Measurements from ENCODE around the gene TPRKB. TPM values are rescaled to one million over a fixed set of nuclear protein-coding genes. Genes with fewer than 3 reads are reported as not detected.

The TPRKB gene
- total RNA-seq, 1 experiment from 2014 or later: 44.7 TPM

DNA sequence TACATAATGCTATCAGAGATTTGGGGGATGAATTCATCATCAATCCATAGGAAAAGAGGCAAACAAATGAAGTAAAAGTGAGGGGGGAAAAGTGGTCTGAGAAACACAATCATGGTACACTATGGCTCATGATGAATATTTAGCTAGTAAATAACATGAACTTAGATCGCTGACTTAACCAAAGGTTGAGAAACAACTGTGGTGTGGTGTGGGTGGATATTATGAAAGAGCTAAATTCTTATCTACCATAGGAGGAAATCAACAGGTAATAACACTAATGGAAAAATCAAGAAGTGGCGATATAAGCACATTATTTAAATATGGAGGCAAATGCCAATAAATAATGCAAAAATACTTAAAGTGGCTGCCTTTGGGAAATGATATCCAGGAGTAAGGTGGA is 12.2 kb upstream of the TPRKB start:
- Histone ChIP-seq H3K14ac (ENCODE audit: insufficient read depth, low read length) (no peak overlapping the region), H2BK20ac (ENCODE audit: low read depth, low read length, poor library complexity, severe bottlenecking) (no peak overlapping the region), H3K23me2 (ENCODE audit: insufficient read length, low read depth, low read length, poor library complexity, severe bottlenecking) (no peaks in the 10 kb centered on the region), H3K18ac (ENCODE audit: insufficient read length, low read depth, low read length) (no peak overlapping the region), H4K5ac (ENCODE audit: insufficient read length, low read depth, low read length) (no peak overlapping the region), H3K4me1 (ENCODE audit: insufficient read depth, low read length) (no peaks in the 10 kb centered on the region), H3K23ac (ENCODE audit: insufficient read length, low read depth, low read length) (no peak overlapping the region), H2AK5ac (ENCODE audit: insufficient read length, low read length) (no peak overlapping the region), H4K8ac (replicated peaks; ENCODE audit: insufficient read length, low read depth, low read length) (no peak overlapping the region), H2AFZ (ENCODE audit: low read length) (no peak overlapping the region), H3K9me3 (ENCODE audit: control insufficient read depth, low read depth, low read length) (no peaks in the 10 kb centered on the region), H3K79me1 (ENCODE audit: insufficient read depth, low read depth, low read length, poor library complexity, severe bottlenecking) (no peaks in the 10 kb centered on the region), H3K9ac (ENCODE audit: extremely low read depth, insufficient read length, low read length) (no peak overlapping the region), H2BK15ac (ENCODE audit: low read depth, low read length) (no peak overlapping the region), H4K91ac (ENCODE audit: insufficient read length, low read depth, low read length) (no peak overlapping the region), H2BK120ac (ENCODE audit: low read depth, low read length, poor library complexity, severe bottlenecking) (no peak overlapping the region), H3K79me2 (ENCODE audit: insufficient read depth, low read length) (no peaks in the 10 kb centered on the region), H4K20me1 (ENCODE audit: control insufficient read depth, insufficient read depth, insufficient read length) (no peaks in the 10 kb centered on the region), H3K27ac (ENCODE audit: insufficient read length, low read depth, low read length) (no peak overlapping the region), H3K56ac (ENCODE audit: insufficient read length, low read depth, low read length) (no peak overlapping the region), H3K4ac (ENCODE audit: low read depth, low read length) (no peak overlapping the region), H3T11ph (ENCODE audit: low read length) (no peak overlapping the region), H2BK5ac (ENCODE audit: insufficient read length, low read length) (no peak overlapping the region), H2BK12ac (ENCODE audit: insufficient read length, low read depth, low read length) (no peak overlapping the region), H3K27me3 (ENCODE audit: insufficient read depth, low read length) (no peaks in the 10 kb centered on the region), H3K4me2 (ENCODE audit: insufficient read depth, insufficient read length, low read length) (no peak overlapping the region)
- no CpG with 5 or more reads among the region's 2 CpGs for WGBS (ENCODE audit: extremely low coverage, insufficient read length, low lambda C conversion rate)
- Mint-ChIP-seq H3K4me1 (peaks cover 6 to 7% of the 10 kb centered on the region in 2 experiments; a peak in 3 of 4 replicates), H3K4me3 (no peak overlapping the region), H3K9me3 (peaks cover 3% of the 10 kb centered on the region in 2 experiments), H3K27ac (no peak overlapping the region), H3K36me3 (ENCODE audit: insufficient read depth in 1 of 3, low read depth in 3 of 3) (peaks cover 11 to 33% (median 28%) of the 10 kb centered on the region in 3 experiments), H3K27me3 (ENCODE audit: low read depth) (no peaks in the 10 kb centered on the region; the same call in 1 of the 2 replicates)
- TF ChIP-seq CTCF (conservative IDR thresholded peaks at IDR 0.05): no peak
- no peak for DNase-seq

Data from H9 (cell line).